HepG2 (cell line): Measurements from ENCODE around the gene NRN1L. TPM values are rescaled to one million over a fixed set of nuclear protein-coding genes. Genes with fewer than 3 reads are reported as not detected.

Experiments used
- CBX5 ChIP-seq: sonication (generic); formaldehyde crosslinking; IDR thresholded peaks from 2 replicates; pipeline ENCODE4 v1.4.0; 2020; ENCODE audit warnings: missing genetic modification reagents, borderline replicate concordance
- MED1 ChIP-seq: sonication (generic); formaldehyde crosslinking; IDR thresholded peaks from 2 replicates; pipeline ENCODE4 v1.4.0; 2020; ENCODE audit warnings: missing genetic modification reagents
- MTA1 ChIP-seq: sonication (generic); formaldehyde crosslinking; IDR thresholded peaks from 2 replicates; pipeline ENCODE4 v1.4.0; 2020; ENCODE audit warnings: missing genetic modification reagents, mild to moderate bottlenecking, borderline replicate concordance
- MXD4 ChIP-seq: IDR thresholded peaks from 2 replicates; pipeline ENCODE4 v1.6.1; 2016; ENCODE audit warnings: mild to moderate bottlenecking, missing biosample characterization, missing genetic modification reagents
- PCBP1 ChIP-seq: fragments of 200-400 bp; formaldehyde crosslinking; IDR thresholded peaks from 2 replicates; pipeline ENCODE4 v1.6.1; 2017; ENCODE audit warnings: mild to moderate bottlenecking, low read depth, low read length, borderline replicate concordance
- RAD21 ChIP-seq: fragments of 450-650 bp; formaldehyde crosslinking; IDR thresholded peaks from 2 replicates; pipeline ENCODE4 v1.5.0; 2020; ENCODE audit warnings: mild to moderate bottlenecking
- SIX4 ChIP-seq: sonication (generic); formaldehyde crosslinking; IDR thresholded peaks from 2 replicates; pipeline ENCODE4 v1.4.0; 2020; ENCODE audit warnings: missing genetic modification reagents
- SMAD9 ChIP-seq: sonication (generic); formaldehyde crosslinking; IDR thresholded peaks from 2 replicates; pipeline ENCODE4 v1.5.1; 2020; ENCODE audit warnings: mild to moderate bottlenecking, missing genetic modification reagents
- TBX2 ChIP-seq: sonication (generic); formaldehyde crosslinking; IDR thresholded peaks from 2 replicates; pipeline ENCODE4 v1.5.0; 2020; ENCODE audit warnings: missing genetic modification reagents, mild to moderate bottlenecking, borderline replicate concordance
- ZNF333 ChIP-seq: sonication (generic); formaldehyde crosslinking; IDR thresholded peaks from 2 replicates; pipeline ENCODE4 v1.4.0; 2020; ENCODE audit warnings: mild to moderate bottlenecking, missing genetic modification reagents, borderline replicate concordance
- ZNF343 ChIP-seq: sonication (generic); formaldehyde crosslinking; IDR thresholded peaks from 2 replicates; pipeline ENCODE4 v1.4.0; 2020; ENCODE audit warnings: mild to moderate bottlenecking, missing genetic modification reagents
- ZNF776 ChIP-seq: sonication (generic); formaldehyde crosslinking; IDR thresholded peaks from 2 replicates; pipeline ENCODE4 v1.4.0; 2020; ENCODE audit warnings: mild to moderate bottlenecking, missing genetic modification reagents
- polyA plus RNA-seq, 8 experiments: library from polyadenylated mRNA; depleted of rRNA in 3 of 8; stranded (reverse) in 7 of 8; unstranded in 1 of 8; fragments of >200 nt; fragmentation: Illumina TruSeq in 4 of 8; extraction: Trizol in 4 of 8; gene quantifications; 2 replicates each; pipeline versions ENCODE4 v1.2.1 to v1.2.3, GENCODE V29; 2011 to 2016; ENCODE audit warnings: low read depth in 4 of 8, missing spikeins in 1 of 8, mixed read lengths in 1 of 8; ENCODE audit not compliant: insufficient read depth in 1 of 8
- total RNA-seq, 5 experiments: library from RNA; depleted of rRNA; stranded (reverse); fragments of >200 nt; fragmentation: Illumina TruSeq; extraction: Trizol; gene quantifications; 2 replicates each; pipeline ENCODE4 v1.2.3, GENCODE V29; 2016; ENCODE audit warnings: low read depth in 1 of 5
- TF ChIP-seq, protein P1 (sequence below): sonication (generic); formaldehyde crosslinking; IDR thresholded peaks from 2 replicates; pipeline ENCODE4 v1.4.0; 2020; ENCODE audit warnings: mild to moderate bottlenecking, low read depth, missing genetic modification reagents
- TF ChIP-seq, protein P2 (sequence below): sonication (generic); formaldehyde crosslinking; IDR thresholded peaks from 2 replicates; pipeline ENCODE4 v1.5.1; 2020; ENCODE audit warnings: mild to moderate bottlenecking, missing genetic modification reagents, moderate library complexity
- TF ChIP-seq, protein P3 (sequence below): sonication (generic); formaldehyde crosslinking; IDR thresholded peaks from 2 replicates; pipeline ENCODE4 v1.5.0; 2020; ENCODE audit warnings: mild to moderate bottlenecking, missing genetic modification reagents
- TF ChIP-seq, protein P4 (sequence below): sonication (generic); formaldehyde crosslinking; IDR thresholded peaks from 2 replicates; pipeline ENCODE4 v1.5.0; 2020; ENCODE audit warnings: mild to moderate bottlenecking, missing genetic modification reagents, borderline replicate concordance

The NRN1L gene
- total and polyA plus RNA-seq, 2 of the 13 experiments (the other 11 are each of a cell fraction or from before 2014, with no cell fraction given), result 0.53 to 1.2 TPM

DNA sequence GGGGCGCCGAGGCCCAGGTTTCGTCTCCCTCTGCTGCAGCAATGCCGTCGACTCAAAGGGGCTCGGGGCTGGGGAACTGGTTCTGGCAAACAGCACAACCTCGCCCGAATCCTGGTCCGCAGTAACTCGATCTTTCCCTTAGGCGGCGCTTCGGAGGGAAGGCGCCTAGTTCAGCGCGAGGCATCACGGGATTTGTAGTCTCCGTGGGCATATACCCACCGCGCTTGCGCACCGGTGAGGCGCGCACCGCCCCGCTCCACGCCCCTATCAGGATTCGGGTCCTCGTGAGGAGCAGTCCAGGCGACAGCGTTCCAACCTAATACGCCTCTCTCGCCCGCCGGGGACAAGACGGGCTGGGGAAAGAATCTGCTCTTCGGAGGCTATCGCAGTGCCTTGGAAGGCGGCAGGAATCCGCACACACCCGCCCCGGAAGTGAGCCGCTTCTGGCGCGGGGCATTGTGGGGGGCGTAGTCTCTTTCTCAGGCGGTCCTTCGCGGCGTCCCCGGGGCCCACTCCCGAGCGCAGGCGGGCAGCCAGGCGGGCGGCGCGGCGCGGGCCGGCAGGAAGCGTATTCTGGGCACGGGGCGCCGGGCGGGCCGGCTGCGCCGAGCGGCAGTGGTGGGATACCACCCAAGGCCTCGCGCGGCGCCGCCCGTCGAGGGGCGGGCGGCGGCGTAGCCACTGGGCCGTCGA lies 42.7 kb upstream of the NRN1L start, which contains the start of gene THAP11 (continued):
- TF ChIP-seq, protein P1, sequence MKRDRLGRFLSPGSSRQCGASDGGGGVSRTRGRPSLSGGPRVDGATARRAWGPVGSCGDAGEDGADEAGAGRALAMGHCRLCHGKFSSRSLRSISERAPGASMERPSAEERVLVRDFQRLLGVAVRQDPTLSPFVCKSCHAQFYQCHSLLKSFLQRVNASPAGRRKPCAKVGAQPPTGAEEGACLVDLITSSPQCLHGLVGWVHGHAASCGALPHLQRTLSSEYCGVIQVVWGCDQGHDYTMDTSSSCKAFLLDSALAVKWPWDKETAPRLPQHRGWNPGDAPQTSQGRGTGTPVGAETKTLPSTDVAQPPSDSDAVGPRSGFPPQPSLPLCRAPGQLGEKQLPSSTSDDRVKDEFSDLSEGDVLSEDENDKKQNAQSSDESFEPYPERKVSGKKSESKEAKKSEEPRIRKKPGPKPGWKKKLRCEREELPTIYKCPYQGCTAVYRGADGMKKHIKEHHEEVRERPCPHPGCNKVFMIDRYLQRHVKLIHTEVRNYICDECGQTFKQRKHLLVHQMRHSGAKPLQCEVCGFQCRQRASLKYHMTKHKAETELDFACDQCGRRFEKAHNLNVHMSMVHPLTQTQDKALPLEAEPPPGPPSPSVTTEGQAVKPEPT (CRISPR knock-in tag), result no peak; the same call in 1 of the 2 replicates
- TF ChIP-seq MXD4, result peak; percentile 47; the same call in 1 of the 2 replicates
- TF ChIP-seq MED1, result peak; percentile 52
- TF ChIP-seq MTA1 (CRISPR knock-in tag), result no peak
- no peak for TF ChIP-seq ZNF333
- TF ChIP-seq PCBP1, result no peak
- TF ChIP-seq, protein P2, sequence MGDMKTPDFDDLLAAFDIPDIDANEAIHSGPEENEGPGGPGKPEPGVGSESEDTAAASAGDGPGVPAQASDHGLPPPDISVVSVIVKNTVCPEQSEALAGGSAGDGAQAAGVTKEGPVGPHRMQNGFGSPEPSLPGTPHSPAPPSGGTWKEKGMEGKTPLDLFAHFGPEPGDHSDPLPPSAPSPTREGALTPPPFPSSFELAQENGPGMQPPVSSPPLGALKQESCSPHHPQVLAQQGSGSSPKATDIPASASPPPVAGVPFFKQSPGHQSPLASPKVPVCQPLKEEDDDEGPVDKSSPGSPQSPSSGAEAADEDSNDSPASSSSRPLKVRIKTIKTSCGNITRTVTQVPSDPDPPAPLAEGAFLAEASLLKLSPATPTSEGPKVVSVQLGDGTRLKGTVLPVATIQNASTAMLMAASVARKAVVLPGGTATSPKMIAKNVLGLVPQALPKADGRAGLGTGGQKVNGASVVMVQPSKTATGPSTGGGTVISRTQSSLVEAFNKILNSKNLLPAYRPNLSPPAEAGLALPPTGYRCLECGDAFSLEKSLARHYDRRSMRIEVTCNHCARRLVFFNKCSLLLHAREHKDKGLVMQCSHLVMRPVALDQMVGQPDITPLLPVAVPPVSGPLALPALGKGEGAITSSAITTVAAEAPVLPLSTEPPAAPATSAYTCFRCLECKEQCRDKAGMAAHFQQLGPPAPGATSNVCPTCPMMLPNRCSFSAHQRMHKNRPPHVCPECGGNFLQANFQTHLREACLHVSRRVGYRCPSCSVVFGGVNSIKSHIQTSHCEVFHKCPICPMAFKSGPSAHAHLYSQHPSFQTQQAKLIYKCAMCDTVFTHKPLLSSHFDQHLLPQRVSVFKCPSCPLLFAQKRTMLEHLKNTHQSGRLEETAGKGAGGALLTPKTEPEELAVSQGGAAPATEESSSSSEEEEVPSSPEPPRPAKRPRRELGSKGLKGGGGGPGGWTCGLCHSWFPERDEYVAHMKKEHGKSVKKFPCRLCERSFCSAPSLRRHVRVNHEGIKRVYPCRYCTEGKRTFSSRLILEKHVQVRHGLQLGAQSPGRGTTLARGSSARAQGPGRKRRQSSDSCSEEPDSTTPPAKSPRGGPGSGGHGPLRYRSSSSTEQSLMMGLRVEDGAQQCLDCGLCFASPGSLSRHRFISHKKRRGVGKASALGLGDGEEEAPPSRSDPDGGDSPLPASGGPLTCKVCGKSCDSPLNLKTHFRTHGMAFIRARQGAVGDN, result peak; percentile 74
- peak; percentile 77; the same call in 1 of the 2 replicates for TF ChIP-seq CBX5 (CRISPR knock-in tag)
- peak; percentile 72; the same call in 1 of the 2 replicates for TF ChIP-seq ZNF776
- TF ChIP-seq SIX4 (CRISPR knock-in tag), result peak; percentile 70
- TF ChIP-seq, protein P3, sequence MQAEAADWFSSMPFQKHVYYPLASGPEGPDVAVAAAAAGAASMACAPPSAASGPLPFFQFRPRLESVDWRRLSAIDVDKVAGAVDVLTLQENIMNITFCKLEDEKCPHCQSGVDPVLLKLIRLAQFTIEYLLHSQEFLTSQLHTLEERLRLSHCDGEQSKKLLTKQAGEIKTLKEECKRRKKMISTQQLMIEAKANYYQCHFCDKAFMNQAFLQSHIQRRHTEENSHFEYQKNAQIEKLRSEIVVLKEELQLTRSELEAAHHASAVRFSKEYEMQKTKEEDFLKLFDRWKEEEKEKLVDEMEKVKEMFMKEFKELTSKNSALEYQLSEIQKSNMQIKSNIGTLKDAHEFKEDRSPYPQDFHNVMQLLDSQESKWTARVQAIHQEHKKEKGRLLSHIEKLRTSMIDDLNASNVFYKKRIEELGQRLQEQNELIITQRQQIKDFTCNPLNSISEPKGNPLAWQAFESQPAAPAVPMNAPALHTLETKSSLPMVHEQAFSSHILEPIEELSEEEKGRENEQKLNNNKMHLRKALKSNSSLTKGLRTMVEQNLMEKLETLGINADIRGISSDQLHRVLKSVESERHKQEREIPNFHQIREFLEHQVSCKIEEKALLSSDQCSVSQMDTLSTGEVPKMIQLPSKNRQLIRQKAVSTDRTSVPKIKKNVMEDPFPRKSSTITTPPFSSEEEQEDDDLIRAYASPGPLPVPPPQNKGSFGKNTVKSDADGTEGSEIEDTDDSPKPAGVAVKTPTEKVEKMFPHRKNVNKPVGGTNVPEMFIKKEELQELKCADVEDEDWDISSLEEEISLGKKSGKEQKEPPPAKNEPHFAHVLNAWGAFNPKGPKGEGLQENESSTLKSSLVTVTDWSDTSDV (CRISPR knock-in tag), result no peak
- TF ChIP-seq ZNF343 (CRISPR knock-in tag), result no peak
- peak; percentile 77 for TF ChIP-seq TBX2 (CRISPR knock-in tag)
- TF ChIP-seq, protein P4, sequence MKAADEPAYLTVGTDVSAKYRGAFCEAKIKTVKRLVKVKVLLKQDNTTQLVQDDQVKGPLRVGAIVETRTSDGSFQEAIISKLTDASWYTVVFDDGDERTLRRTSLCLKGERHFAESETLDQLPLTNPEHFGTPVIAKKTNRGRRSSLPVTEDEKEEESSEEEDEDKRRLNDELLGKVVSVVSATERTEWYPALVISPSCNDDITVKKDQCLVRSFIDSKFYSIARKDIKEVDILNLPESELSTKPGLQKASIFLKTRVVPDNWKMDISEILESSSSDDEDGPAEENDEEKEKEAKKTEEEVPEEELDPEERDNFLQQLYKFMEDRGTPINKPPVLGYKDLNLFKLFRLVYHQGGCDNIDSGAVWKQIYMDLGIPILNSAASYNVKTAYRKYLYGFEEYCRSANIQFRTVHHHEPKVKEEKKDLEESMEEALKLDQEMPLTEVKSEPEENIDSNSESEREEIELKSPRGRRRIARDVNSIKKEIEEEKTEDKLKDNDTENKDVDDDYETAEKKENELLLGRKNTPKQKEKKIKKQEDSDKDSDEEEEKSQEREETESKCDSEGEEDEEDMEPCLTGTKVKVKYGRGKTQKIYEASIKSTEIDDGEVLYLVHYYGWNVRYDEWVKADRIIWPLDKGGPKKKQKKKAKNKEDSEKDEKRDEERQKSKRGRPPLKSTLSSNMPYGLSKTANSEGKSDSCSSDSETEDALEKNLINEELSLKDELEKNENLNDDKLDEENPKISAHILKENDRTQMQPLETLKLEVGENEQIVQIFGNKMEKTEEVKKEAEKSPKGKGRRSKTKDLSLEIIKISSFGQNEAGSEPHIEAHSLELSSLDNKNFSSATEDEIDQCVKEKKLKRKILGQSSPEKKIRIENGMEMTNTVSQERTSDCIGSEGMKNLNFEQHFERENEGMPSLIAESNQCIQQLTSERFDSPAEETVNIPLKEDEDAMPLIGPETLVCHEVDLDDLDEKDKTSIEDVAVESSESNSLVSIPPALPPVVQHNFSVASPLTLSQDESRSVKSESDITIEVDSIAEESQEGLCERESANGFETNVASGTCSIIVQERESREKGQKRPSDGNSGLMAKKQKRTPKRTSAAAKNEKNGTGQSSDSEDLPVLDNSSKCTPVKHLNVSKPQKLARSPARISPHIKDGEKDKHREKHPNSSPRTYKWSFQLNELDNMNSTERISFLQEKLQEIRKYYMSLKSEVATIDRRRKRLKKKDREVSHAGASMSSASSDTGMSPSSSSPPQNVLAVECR (CRISPR knock-in tag), result peak; percentile 80; the same call in 1 of the 2 replicates
- TF ChIP-seq SMAD9, result no peak; the same call in 1 of the 2 replicates
- peak; percentile 54 for TF ChIP-seq RAD21 (CRISPR knock-in tag)
